GM23338 (cell line): ENCODE results near the gene ACYP2.

Experiments used
- EZH2 ChIP-seq: fragments of 200-600 bp; sonication (generic); IDR thresholded peaks from one replicate; pipeline ENCODE4 v1.8.0; 2017; ENCODE audit warnings: antibody characterized with exemption, mild to moderate bottlenecking, low read depth; ENCODE audit not compliant: unreplicated experiment
- EZH2phosphoT487 ChIP-seq: fragments of 200-600 bp; sonication (generic); IDR thresholded peaks from one replicate; pipeline ENCODE4 v1.8.1; 2018; ENCODE audit warnings: antibody characterized with exemption; ENCODE audit not compliant: unreplicated experiment
- JUNB ChIP-seq: IDR thresholded peaks from one replicate; pipeline ENCODE4 v1.6.1; 2016; ENCODE audit warnings: antibody characterized with exemption; ENCODE audit not compliant: unreplicated experiment
- POLR2AphosphoS5 ChIP-seq: IDR thresholded peaks from 2 replicates; pipeline ENCODE4 v1.6.1; 2016; ENCODE audit warnings: antibody characterized with exemption, low read depth
- STAT1 ChIP-seq: IDR thresholded peaks from one replicate; pipeline ENCODE4 v1.6.1; 2016; ENCODE audit warnings: antibody characterized with exemption; ENCODE audit not compliant: unreplicated experiment
- TF ChIP-seq, protein P1 (sequence below), 2 experiments: fragments of 200-600 bp in 1 of 2; sonication (generic) in 1 of 2; conservative IDR thresholded peaks; 2 replicates each; pipeline versions ENCODE4 v1.5.1 to v1.6.1; 2016 to 2017; ENCODE audit warnings: antibody characterized with exemption in 2 of 2, low read depth in 2 of 2, mild to moderate bottlenecking in 2 of 2, moderate library complexity in 1 of 2
- TF ChIP-seq, protein P2 (sequence below): IDR thresholded peaks from 2 replicates; pipeline ENCODE4 v1.6.1; 2016; ENCODE audit warnings: antibody characterized with exemption

GRCh38 chr2:54336977-54337255 is 221.5 kb downstream of the ACYP2 start:
- TF ChIP-seq POLR2AphosphoS5, result no peak
- TF ChIP-seq, protein P1, sequence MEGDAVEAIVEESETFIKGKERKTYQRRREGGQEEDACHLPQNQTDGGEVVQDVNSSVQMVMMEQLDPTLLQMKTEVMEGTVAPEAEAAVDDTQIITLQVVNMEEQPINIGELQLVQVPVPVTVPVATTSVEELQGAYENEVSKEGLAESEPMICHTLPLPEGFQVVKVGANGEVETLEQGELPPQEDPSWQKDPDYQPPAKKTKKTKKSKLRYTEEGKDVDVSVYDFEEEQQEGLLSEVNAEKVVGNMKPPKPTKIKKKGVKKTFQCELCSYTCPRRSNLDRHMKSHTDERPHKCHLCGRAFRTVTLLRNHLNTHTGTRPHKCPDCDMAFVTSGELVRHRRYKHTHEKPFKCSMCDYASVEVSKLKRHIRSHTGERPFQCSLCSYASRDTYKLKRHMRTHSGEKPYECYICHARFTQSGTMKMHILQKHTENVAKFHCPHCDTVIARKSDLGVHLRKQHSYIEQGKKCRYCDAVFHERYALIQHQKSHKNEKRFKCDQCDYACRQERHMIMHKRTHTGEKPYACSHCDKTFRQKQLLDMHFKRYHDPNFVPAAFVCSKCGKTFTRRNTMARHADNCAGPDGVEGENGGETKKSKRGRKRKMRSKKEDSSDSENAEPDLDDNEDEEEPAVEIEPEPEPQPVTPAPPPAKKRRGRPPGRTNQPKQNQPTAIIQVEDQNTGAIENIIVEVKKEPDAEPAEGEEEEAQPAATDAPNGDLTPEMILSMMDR (conservative IDR thresholded peaks at IDR 0.05; ENCODE audit: low read depth in 2 of 2), result no peak
- no peak for TF ChIP-seq EZH2phosphoT487
- TF ChIP-seq EZH2, result no peak
- no peak for TF ChIP-seq STAT1
- TF ChIP-seq, protein P2, sequence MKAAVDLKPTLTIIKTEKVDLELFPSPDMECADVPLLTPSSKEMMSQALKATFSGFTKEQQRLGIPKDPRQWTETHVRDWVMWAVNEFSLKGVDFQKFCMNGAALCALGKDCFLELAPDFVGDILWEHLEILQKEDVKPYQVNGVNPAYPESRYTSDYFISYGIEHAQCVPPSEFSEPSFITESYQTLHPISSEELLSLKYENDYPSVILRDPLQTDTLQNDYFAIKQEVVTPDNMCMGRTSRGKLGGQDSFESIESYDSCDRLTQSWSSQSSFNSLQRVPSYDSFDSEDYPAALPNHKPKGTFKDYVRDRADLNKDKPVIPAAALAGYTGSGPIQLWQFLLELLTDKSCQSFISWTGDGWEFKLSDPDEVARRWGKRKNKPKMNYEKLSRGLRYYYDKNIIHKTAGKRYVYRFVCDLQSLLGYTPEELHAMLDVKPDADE, result no peak
- no peak for TF ChIP-seq JUNB
